Brain microvascular endothelial cell (primary cell): ENCODE results near the gene SLC35G6.

Experiments
- DNase-seq: peaks from one replicate; pipeline ENCODE4 v3.0.0-alpha.2; 2020
- H3K27ac ChIP-seq: fragments of 250-450 bp; sonication (Bioruptor Pico); 2 replicates; pipeline ENCODE4 v1.5.1; 2020; ENCODE audit warnings: mild to moderate bottlenecking, moderate library complexity
- H3K27me3 ChIP-seq: fragments of 250-450 bp; sonication (Bioruptor Pico); replicated peaks from 2 replicates; pipeline ENCODE4 v1.5.1; 2020; ENCODE audit warnings: mild to moderate bottlenecking
- H3K36me3 ChIP-seq: fragments of 250-450 bp; sonication (Bioruptor Pico); replicated peaks from 2 replicates; pipeline ENCODE4 v1.5.1; 2020; ENCODE audit warnings: mild to moderate bottlenecking
- H3K4me3 ChIP-seq: 2 replicates; pipeline ENCODE4 v1.5.1; 2011; ENCODE audit warnings: low read depth, mild to moderate bottlenecking, control low read depth, low read length, moderate library complexity
- CTCF ChIP-seq: IDR thresholded peaks from 2 replicates; pipeline ENCODE4 v1.5.1; 2011; ENCODE audit warnings: low read depth, mild to moderate bottlenecking, moderate library complexity, low read length, control low read depth, inconsistent platforms; ENCODE audit errors: missing control alignments
- in situ Hi-C: cut with HindIII; loops from 2 replicates; pipeline ENCODE4 v1.10.0; 2017; ENCODE audit warnings: low sequenced_read_pairs, low pct_ligation_motif_present

The SLC35G6 gene

DNA sequence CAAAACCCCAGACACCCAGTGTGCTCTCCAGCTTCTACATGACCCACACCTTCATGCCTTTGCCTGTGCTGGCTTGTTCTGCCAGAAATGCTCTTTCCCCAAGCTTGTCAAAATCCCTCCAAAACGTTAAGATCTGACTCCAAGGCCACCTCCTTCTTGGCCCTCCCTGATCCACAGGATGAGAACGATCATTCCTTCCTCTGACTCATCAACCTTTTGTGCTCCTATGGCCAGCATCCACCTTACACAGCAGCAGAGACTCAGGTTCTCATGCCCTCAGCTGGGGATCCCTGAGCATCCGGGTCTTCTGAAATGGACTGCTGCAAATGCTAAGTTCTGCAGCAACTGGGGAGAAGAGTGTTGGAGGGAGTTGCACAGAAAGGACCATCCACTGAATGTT is 4.8 kb upstream of the SLC35G6 start:
- no peak overlapping the region for H3K27ac ChIP-seq
- H3K36me3 ChIP-seq = no peaks in the 10 kb centered on the region
- no peak for TF ChIP-seq CTCF
- no peaks in the 10 kb centered on the region for H3K27me3 ChIP-seq
- in situ Hi-C loops = no loop called here
- DNase-seq = no peak
- H3K4me3 ChIP-seq = no peak overlapping the region

- no peak for TF ChIP-seq CTCF
- in situ Hi-C loops = no loop called here
- no peak for DNase-seq
- H3K36me3 ChIP-seq = no peaks in the 10 kb centered on the region
- no peaks in the 10 kb centered on the region for H3K27me3 ChIP-seq
- no peak overlapping the region for H3K27ac ChIP-seq
- no peak overlapping the region for H3K4me3 ChIP-seq
Observed at GRCh38 chr17:7476951-7477350, 4.3 kb upstream of the SLC35G6 start.

GRCh38 chr17:7477392-7478275 is 3.6 kb upstream of the SLC35G6 start:
- peak; percentile 72 for DNase-seq
- peak overlapping the region; percentile 72 for H3K4me3 ChIP-seq
- in situ Hi-C loops = no loop called here

GRCh38 chr17:7478276-7479212 is 2.7 kb upstream of the SLC35G6 start:
- DNase-seq = no peak
- TF ChIP-seq CTCF = peak; percentile 1
- Histone ChIP-seq H3K4me3 (peak overlapping the region; percentile 72), H3K36me3 (no peaks in the 10 kb centered on the region), H3K27me3 (no peaks in the 10 kb centered on the region), H3K27ac (peak overlapping the region; percentile 78)
- in situ Hi-C loops = no loop called here

More at GRCh38 chr17:7477392-7478275, 3.6 kb upstream of the SLC35G6 start:
- no peaks in the 10 kb centered on the region for H3K36me3 ChIP-seq
- H3K27me3 ChIP-seq = no peaks in the 10 kb centered on the region
- H3K27ac ChIP-seq = peak overlapping the region; percentile 78
- no peak for TF ChIP-seq CTCF

GRCh38 chr17:7479213-7480088 is 1.8 kb upstream of the SLC35G6 start, which contains the start of gene ZBTB4:
Gene ZBTB4, minus strand, starts transcription at chr17:7479631. Its CDS starts 12,830 bp downstream, at chr17:7466801.
- no peak for DNase-seq
- no peaks in the 10 kb centered on the region for H3K36me3 ChIP-seq
- no peaks in the 10 kb centered on the region for H3K27me3 ChIP-seq
- in situ Hi-C loops = no loop called here
- peak within 1 kb of the TSS; percentile 72 for H3K4me3 ChIP-seq
- H3K27ac ChIP-seq = peak within 1 kb of the TSS; percentile 78
- TF ChIP-seq CTCF = no peak
